ENCODE measurements around the gene PDCD1.
"Not testable (repeated sequence)": the region's sequence is repeated elsewhere in the genome, so short reads cannot be mapped to it uniquely, and the experiment has no call there.

PDCD1 gene

DNA sequence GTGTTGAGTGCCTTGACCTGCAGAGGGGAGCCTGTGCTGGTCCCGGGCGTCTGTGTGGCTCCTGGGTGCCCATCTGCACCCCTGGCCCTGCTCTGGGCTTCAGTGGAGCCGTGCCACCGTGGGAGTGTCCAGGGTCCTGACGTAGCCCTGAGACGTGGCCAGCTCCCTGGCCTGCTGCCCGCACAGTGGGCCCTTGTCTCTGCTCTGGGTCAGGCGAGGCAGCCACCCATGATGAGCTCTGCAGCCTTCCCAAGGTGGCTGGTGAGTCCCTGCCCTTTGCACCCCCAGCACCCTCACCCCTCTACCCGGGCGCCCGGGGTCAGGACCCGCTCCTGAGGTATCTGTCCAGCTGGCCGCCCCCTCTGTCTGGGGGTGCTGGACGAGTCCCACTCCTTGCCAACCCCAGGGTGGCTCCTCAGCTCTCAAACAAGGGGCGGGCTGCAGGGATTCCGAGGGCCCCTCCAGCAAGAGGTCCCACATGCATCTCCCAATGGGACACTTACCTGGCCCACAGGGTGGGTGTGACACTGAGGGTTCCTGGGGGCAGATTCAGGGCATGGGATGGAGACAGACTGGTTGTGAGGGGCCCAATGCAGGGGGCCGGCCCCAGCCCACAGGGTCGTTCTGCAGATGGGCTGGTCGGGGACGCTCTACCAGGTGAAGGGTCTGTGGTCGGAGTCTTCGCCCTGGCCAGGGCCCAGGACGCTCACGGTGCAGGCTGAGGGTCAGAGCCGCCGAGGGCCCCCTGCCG lies 47.3 kb downstream of the PDCD1 start:
- TF ChIP-seq, protein P1, sequence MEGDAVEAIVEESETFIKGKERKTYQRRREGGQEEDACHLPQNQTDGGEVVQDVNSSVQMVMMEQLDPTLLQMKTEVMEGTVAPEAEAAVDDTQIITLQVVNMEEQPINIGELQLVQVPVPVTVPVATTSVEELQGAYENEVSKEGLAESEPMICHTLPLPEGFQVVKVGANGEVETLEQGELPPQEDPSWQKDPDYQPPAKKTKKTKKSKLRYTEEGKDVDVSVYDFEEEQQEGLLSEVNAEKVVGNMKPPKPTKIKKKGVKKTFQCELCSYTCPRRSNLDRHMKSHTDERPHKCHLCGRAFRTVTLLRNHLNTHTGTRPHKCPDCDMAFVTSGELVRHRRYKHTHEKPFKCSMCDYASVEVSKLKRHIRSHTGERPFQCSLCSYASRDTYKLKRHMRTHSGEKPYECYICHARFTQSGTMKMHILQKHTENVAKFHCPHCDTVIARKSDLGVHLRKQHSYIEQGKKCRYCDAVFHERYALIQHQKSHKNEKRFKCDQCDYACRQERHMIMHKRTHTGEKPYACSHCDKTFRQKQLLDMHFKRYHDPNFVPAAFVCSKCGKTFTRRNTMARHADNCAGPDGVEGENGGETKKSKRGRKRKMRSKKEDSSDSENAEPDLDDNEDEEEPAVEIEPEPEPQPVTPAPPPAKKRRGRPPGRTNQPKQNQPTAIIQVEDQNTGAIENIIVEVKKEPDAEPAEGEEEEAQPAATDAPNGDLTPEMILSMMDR (IDR thresholded peaks at IDR 0.05; ENCODE audit: insufficient read depth, low read depth, low read length, missing control alignments), result no peak
- DNase-seq (ENCODE audit: low read depth), result no peak
- no peak overlapping the region for H3K4me3 ChIP-seq (ENCODE audit: low read depth, low read length)

DNA sequence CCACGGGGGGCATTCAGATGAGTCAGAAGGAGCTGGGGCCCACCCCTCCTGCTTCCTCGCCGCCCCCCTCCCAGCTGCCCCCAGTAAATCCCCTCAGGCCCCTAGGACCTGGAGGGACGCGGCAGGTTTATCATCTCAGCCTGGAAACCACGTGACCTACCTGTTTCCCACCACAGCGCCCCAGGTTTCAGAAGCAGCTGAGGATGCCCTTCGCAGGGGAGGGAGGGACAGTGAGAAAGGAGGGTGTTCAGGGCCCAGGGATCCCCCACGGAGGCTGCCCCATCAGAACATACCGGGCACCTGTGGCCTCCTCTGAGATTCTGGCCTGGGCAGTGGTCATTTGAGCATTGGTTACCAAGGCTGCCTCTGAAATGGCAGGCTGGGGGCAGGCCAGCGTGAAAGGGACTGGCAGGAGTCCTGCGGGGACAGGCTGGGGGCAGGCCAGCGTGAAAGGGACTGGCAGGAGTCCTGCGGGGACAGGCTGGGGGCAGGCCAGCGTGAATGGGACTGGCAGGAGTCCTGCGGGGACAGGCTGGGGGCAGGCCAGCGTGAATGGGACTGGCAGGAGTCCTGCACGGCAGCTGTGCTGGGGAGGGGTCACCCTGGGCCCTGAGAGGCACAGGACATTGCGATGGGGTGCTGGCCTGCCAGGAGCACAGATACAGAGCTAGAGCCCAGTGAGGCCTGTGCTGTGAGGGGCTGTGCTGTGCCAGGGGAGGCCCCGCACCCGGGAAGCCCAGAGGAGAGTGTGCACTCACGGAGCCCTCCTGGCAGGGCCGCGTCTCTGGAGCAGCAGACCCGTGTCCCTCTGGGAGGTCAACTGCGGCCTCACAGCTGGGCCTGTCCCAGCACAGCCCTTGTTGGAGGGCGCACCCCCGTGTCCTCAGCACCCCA lies 48.1 kb downstream of the PDCD1 start:
- TF ChIP-seq, protein P1 (IDR thresholded peaks at IDR 0.05; ENCODE audit: insufficient read depth, low read depth, low read length, missing control alignments), result no peak
- no peak for DNase-seq (ENCODE audit: low read depth)
- H3K4me3 ChIP-seq (ENCODE audit: low read depth, low read length), result no peak overlapping the region

DNA sequence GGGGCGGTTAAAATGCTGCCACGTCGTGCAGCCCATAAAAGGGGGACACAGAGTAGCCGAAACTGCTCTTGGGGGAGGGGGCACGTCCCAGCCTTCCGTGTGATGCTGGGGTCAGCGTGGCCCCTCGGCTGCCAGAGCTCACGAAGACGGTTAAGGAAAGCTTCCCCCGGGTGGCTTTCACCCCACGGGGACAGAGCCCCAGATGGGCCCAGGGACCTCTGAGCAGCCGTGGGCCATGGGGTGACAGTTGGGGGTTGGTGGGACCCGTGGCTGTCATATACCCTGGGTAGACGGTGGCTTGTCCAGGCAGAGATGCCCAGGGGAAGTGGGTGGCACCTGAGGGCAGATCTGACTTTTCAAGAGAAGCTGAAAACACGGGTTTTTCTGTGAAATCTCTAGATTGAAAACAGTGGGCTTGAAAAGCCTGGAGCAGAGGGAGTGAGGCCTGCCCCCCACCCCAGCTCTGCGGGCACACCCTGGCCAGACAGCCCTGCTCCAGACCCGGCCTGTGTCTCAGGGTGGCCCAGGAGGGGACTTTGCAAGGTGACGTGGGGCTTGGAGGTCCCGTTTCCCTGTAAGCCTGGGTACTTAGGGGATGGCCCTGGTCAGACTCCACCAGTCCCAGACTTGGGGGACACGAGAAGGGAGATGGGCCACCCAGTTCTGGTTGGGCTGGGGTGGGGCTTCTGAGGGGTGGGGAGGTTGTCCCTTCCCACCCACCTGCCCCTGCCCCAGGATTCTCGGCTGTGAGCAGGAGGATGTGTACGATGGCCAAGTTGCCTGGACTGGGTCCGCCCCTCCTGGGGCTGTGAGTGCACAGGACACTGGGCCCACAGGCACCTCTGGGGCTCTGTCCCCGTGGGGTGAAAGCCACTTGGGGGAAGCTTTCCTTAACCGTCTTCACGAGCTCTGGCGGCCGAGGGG lies 49.0 kb downstream of the PDCD1 start:
- no peak overlapping the region for H3K4me3 ChIP-seq (ENCODE audit: low read depth, low read length)
- no peak for DNase-seq (ENCODE audit: low read depth)
- TF ChIP-seq, protein P1 (IDR thresholded peaks at IDR 0.05; ENCODE audit: insufficient read depth, low read depth, low read length, missing control alignments), result no peak

DNA sequence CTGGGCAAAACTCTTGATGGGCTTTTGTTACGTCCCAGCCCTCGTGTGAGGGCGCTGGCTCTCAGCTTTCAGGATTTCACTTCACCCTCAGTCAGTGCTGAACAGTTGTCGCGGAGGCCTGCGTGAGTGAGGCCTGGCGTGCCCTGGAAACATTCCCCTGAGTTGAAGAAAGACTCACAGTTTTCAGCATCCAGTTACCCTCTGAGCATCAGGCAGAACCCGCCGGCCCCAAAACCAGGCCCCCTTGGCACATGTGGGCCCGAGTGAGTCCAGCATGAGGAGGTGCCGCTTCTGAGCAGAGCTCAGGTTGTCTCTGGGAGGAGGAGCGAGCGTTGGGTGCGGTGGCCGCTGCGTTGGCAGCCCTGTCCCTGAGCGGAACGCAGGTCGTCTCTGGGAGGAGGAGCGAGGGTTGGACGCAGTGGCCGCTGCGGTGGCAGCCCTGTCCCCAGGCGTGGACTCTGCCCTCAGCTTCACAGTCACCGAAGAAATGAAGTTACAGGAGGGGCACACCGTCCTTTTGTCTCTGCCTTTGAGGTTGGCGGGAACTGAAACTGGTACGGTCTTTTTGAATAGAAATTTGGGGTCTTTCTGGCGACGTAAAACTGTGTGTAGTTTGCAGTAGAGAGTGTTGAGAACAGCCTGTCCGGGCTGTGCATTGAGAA lies 49.8 kb downstream of the PDCD1 start, which contains the start of gene NEU4:
Gene NEU4 (plus strand): TSS at position 473 of the 662 bp plus-strand sequence. CDS start 5,292 bp downstream, outside the sequence.
- TF ChIP-seq, protein P1 (IDR thresholded peaks at IDR 0.05; ENCODE audit: insufficient read depth, low read depth, low read length, missing control alignments), result no peak
- H3K4me3 ChIP-seq (ENCODE audit: low read depth, low read length), result no peak within 1 kb of the TSS
- no peak for DNase-seq (ENCODE audit: low read depth)

DNA sequence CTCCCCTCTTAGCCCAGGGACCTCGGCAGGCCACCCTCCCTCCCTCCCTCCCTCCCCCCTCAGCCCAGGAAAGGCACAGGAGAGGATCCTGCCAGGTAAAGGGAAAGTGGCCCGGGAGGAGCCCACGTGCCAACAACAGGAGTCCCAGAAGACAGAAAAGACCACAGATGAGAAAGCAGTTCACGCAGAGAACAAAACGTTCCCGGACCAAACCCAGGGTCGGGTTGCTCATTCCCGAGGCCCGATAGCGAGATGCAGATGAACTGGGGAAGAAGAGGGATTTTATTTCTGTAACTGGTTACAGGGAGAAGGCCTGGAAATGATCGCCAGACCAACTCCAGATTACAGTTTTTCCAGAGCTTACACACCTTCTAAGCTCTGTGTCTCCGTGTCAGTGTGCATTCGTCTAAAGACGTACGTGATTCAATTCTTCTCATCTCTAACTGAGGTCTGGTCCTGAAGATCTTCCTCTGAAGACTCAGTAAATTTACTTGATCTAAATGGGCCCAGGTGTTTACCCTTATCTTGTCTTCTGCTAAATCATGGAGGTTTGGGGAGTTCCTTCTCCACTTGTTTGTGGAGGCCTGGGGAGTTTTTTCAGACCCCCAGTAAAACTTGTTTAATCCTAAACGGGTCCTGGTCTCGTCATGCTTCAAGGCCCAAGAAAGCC lies 50.5 kb downstream of the PDCD1 start:
- TF ChIP-seq, protein P1 (IDR thresholded peaks at IDR 0.05; ENCODE audit: insufficient read depth, low read depth, low read length, missing control alignments), result no peak
- H3K4me3 ChIP-seq (ENCODE audit: low read depth, low read length), result no peak overlapping the region
- no peak for DNase-seq (ENCODE audit: low read depth)

DNA sequence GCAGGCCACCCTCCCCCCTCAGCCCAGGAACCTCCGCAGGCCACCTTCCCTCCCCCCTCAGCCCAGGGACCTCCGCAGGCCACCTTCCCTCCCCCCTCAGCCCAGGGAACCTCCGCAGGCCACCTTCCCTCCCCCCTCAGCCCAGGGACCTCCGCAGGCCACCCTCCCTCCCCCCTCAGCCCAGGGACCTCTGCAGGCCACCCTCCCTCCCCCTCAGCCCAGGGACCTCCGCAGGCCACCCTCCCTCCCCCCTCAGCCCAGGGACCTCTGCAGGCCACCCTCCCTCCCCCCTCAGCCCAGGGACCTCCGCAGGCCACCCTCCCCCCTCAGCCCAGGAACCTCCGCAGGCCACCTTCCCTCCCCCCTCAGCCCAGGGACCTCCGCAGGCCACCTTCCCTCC lies 52.5 kb downstream of the PDCD1 start:
- H3K4me3 ChIP-seq (ENCODE audit: low read depth, low read length); DNase-seq (ENCODE audit: low read depth): not testable (repeated sequence)
